GM21576 (cell line): Measurements from ENCODE around the gene DDX19B.
"Not testable (repeated sequence)": the region's sequence is repeated elsewhere in the genome, so short reads cannot be mapped to it uniquely, and the experiment has no call there.

ENCODE experiments used
- ATAC-seq: cut with Tn5 transposase; IDR thresholded peaks from one replicate; pipeline ENCODE4 v1.9.1; 2021; ENCODE audit warnings: mild to moderate bottlenecking, moderate library complexity; ENCODE audit not compliant: unreplicated experiment

DDX19B gene

GRCh38 chr16:70345840-70346239 lies 46.9 kb downstream of the DDX19B start:
- no peak for ATAC-seq

- no peak for ATAC-seq
Measured at GRCh38 chr16:70348991-70349390, 50.0 kb downstream of the DDX19B start.

- ATAC-seq = no peak
Measured at GRCh38 chr16:70349783-70350182, 50.8 kb downstream of the DDX19B start.

- ATAC-seq = no peak
Measured at GRCh38 chr16:70359552-70359951, 60.6 kb downstream of the DDX19B start.

GRCh38 chr16:70364399-70364798 lies 65.4 kb downstream of the DDX19B start:
- no peak for ATAC-seq

GRCh38 chr16:70370145-70370544 lies 71.2 kb downstream of the DDX19B start:
- not testable (repeated sequence) for ATAC-seq

- no peak for ATAC-seq
Measured at GRCh38 chr16:70370924-70371323, 71.9 kb downstream of the DDX19B start.

- ATAC-seq = no peak
Measured at GRCh38 chr16:70372921-70373728, 74.1 kb downstream of the DDX19B start.

GRCh38 chr16:70374213-70374612 lies 75.2 kb downstream of the DDX19B start:
- ATAC-seq = no peak

- no peak for ATAC-seq
Measured at GRCh38 chr16:70375636-70376611, 76.9 kb downstream of the DDX19B start.

- ATAC-seq = no peak
Measured at GRCh38 chr16:70377782-70378181, 78.8 kb downstream of the DDX19B start.

GRCh38 chr16:70378869-70379493 lies 80.0 kb downstream of the DDX19B start:
- no peak for ATAC-seq

- peak; percentile 0 for ATAC-seq
Measured at GRCh38 chr16:70380248-70380918, 81.4 kb downstream of the DDX19B start.

- ATAC-seq = peak; percentile 85
Measured at GRCh38 chr16:70380919-70381603, 82.1 kb downstream of the DDX19B start.

- peak; percentile 5 for ATAC-seq
Measured at GRCh38 chr16:70381604-70382342, 82.8 kb downstream of the DDX19B start.

- ATAC-seq = no peak
Measured at GRCh38 chr16:70383421-70383960, 84.5 kb downstream of the DDX19B start.
